GM12878 (cell line): ENCODE measurements around the gene NECTIN1. TPM values are rescaled to one million over a fixed set of nuclear protein-coding genes. Genes with fewer than 3 reads are reported as not detected.

Experiments used
- CHD1 ChIP-seq: IDR thresholded peaks from 2 replicates; pipeline ENCODE4 v1.6.1; 2012; ENCODE audit warnings: low read depth, low read length, improper control_type of control experiment
- CREM ChIP-seq: IDR thresholded peaks from 2 replicates; pipeline ENCODE4 v1.6.1; 2014; ENCODE audit warnings: antibody characterized with exemption, low read depth
- ELK1 ChIP-seq: IDR thresholded peaks from 2 replicates; pipeline ENCODE4 v1.6.1; 2012; ENCODE audit warnings: low read depth, low read length, improper control_type of control experiment
- HSF1 ChIP-seq: fragments of 150-350 bp; IDR thresholded peaks from 2 replicates; pipeline ENCODE4 v1.6.1; 2014; ENCODE audit warnings: mild to moderate bottlenecking, low read depth, low read length
- IKZF1 ChIP-seq: fragments of 450-650 bp; conservative IDR thresholded peaks from 2 replicates; pipeline ENCODE4 v1.6.1; 2017; ENCODE audit warnings: antibody characterized with exemption, mild to moderate bottlenecking
- NKRF ChIP-seq: fragments of 450-650 bp; conservative IDR thresholded peaks from 2 replicates; pipeline ENCODE4 v1.6.1; 2017; ENCODE audit warnings: mild to moderate bottlenecking, moderate library complexity
- SMARCA5 ChIP-seq: fragments of 450-650 bp; IDR thresholded peaks from 2 replicates; pipeline ENCODE4 v1.6.1; 2017; ENCODE audit warnings: mild to moderate bottlenecking
- STAT3 ChIP-seq: IDR thresholded peaks from 2 replicates; pipeline ENCODE4 v1.6.1; 2011; ENCODE audit warnings: low read depth, low read length, improper control_type of control experiment
- TCF7 ChIP-seq: IDR thresholded peaks from 2 replicates; pipeline ENCODE4 v1.6.1; 2014; ENCODE audit warnings: antibody characterized with exemption, borderline replicate concordance
- YY1 ChIP-seq: IDR thresholded peaks from 2 replicates; pipeline ENCODE4 v1.6.1; 2011; ENCODE audit warnings: low read depth, mild to moderate bottlenecking, low read length
- ZNF384 ChIP-seq: IDR thresholded peaks from 2 replicates; pipeline ENCODE4 v1.6.1; 2012; ENCODE audit warnings: low read depth, mild to moderate bottlenecking, low read length, improper control_type of control experiment, borderline replicate concordance
- polyA plus RNA-seq, 11 experiments: library from polyadenylated mRNA; depleted of rRNA in 4 of 11; unstranded in 6 of 11; stranded (reverse) in 5 of 11; fragments of >200 nt; fragmentation: Nextera tagmentation in 4 of 11; fragmentation: Illumina TruSeq in 1 of 11; extraction: Ambion mirVana in 4 of 11; extraction: Trizol in 1 of 11; gene quantifications; 1 replicate in 1 of 11; 2 replicates in 10 of 11; pipeline versions ENCODE4 v1.2.1 to v1.2.3, GENCODE V29; 2011 to 2016; ENCODE audit warnings: inconsistent platforms in 2 of 11, missing spikeins in 2 of 11, low read depth in 1 of 11
- total RNA-seq, 4 experiments: library from RNA; depleted of rRNA in 3 of 4; stranded (reverse); fragments of >200 nt in 3 of 4; fragmentation: Illumina TruSeq in 1 of 4; extraction: Trizol in 1 of 4; gene quantifications; 2 replicates each; pipeline versions ENCODE4 v1.2.1 to v1.2.3, GENCODE V29; 2013 to 2021
- TF ChIP-seq, protein P1 (sequence below), 3 experiments: IDR thresholded peaks in 2 of 3; conservative IDR thresholded peaks in 1 of 3; 2 replicates each; pipeline ENCODE4 v1.5.1; 2011; ENCODE audit warnings: low read depth in 3 of 3, low read length in 3 of 3, mild to moderate bottlenecking in 3 of 3, control low read depth in 2 of 3, moderate library complexity in 2 of 3, inconsistent platforms in 1 of 3, mixed read lengths in 1 of 3; ENCODE audit not compliant: control insufficient read depth in 2 of 3, insufficient read depth in 1 of 3; ENCODE audit errors: extremely low read depth in 1 of 3
- TF ChIP-seq, protein P2 (sequence below): IDR thresholded peaks from 2 replicates; pipeline ENCODE4 v1.6.1; 2011; ENCODE audit warnings: low read depth, mild to moderate bottlenecking, low read length, moderate library complexity, borderline replicate concordance; ENCODE audit errors: extremely low read depth

Gene NECTIN1
- total and polyA plus RNA-seq, 10 of the 15 experiments (the other 5 are each of a cell fraction or from before 2014, with no cell fraction given) = 0.97 to 9.2 (median 2.3) TPM

DNA sequence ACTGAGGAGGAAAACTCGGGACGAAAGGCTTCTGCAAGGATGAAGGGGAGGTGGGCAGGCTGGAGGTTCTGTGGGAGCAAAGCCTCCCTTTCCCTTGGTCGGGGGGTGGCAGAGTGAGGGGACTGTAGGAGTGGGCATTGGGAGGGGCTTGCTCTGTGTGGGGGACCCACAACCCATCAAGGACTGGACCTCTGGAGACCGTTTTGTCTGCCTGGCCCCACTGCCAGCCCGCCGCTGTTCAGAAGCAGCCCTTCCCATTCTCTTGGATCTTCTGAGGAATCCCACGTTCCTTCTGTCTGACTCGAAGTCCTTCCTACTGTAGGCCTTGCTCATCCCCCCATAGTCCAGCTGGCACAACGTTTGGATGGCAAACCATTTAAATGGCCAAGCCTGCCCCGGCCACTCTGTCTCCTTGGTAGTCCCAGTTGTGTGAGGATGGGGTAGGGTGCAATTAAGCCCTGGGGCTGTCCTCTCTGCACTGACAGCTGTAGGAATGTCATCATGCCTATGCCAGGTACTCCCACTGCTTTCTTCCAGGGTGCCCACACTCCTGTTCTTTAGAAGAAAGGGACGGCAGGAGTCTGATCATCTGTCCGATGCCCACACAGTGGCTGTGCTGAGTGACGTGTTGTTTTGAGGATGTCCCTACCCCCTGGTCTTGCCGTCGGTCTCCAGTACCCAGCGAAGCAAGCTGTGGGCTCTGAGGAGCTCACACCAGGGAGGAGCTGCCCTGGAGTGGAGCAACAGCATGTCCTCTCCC is 17.0 kb upstream of the NECTIN1 start (continued):
- TF ChIP-seq, protein P1, sequence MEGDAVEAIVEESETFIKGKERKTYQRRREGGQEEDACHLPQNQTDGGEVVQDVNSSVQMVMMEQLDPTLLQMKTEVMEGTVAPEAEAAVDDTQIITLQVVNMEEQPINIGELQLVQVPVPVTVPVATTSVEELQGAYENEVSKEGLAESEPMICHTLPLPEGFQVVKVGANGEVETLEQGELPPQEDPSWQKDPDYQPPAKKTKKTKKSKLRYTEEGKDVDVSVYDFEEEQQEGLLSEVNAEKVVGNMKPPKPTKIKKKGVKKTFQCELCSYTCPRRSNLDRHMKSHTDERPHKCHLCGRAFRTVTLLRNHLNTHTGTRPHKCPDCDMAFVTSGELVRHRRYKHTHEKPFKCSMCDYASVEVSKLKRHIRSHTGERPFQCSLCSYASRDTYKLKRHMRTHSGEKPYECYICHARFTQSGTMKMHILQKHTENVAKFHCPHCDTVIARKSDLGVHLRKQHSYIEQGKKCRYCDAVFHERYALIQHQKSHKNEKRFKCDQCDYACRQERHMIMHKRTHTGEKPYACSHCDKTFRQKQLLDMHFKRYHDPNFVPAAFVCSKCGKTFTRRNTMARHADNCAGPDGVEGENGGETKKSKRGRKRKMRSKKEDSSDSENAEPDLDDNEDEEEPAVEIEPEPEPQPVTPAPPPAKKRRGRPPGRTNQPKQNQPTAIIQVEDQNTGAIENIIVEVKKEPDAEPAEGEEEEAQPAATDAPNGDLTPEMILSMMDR (IDR thresholded peaks at IDR 0.05 in 2 of 3, conservative IDR thresholded peaks at IDR 0.05 in 1 of 3; ENCODE audit: control insufficient read depth in 2 of 3, extremely low read depth in 1 of 3, insufficient read depth in 1 of 3, low read depth in 3 of 3, low read length in 3 of 3) = no peak
- no peak for TF ChIP-seq ZNF384
- TF ChIP-seq HSF1 = no peak
- no peak for TF ChIP-seq ELK1
- TF ChIP-seq NKRF = no peak
- TF ChIP-seq, protein P2, sequence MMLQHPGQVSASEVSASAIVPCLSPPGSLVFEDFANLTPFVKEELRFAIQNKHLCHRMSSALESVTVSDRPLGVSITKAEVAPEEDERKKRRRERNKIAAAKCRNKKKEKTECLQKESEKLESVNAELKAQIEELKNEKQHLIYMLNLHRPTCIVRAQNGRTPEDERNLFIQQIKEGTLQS = no peak
- TF ChIP-seq STAT3 = no peak
- TF ChIP-seq CHD1 = no peak
- no peak for TF ChIP-seq IKZF1
- TF ChIP-seq CREM = no peak
- no peak for TF ChIP-seq TCF7
- no peak for TF ChIP-seq SMARCA5
- TF ChIP-seq YY1 = no peak
- TF ChIP-seq, all 136 proteins: peak for 0
